ENCODE measurements around the gene TMEM242. TPM values are rescaled to one million over a fixed set of nuclear protein-coding genes. Genes with fewer than 3 reads are reported as not detected.

Gene TMEM242
- total RNA-seq, 1 donor from 2014 or later: 9.6 TPM

Other genes starting within 250 kb of the TMEM242 start
- 9.7 and 16.4 TPM in 2 replicates for gene ZDHHC14, start 57.7 kb upstream of the TMEM242 start, total RNA-seq